SK-N-SH (cell line): Measurements from ENCODE around the gene SH2D4B. TPM values are rescaled to one million over a fixed set of nuclear protein-coding genes. Genes with fewer than 3 reads are reported as not detected.

Experiments
- CTCF ChIA-PET: fragments of 300-600, 350-600 bp; formaldehyde crosslinking; extraction: SDS; loops from one replicate; lab custom pipeline; 2021; lab: Yijun Ruan, JAX
- POLR2A ChIA-PET: fragments of 350-600 bp; sonication (Branson Sonifier 250); formaldehyde crosslinking; extraction: SDS; loops from one replicate; lab custom pipeline; 2020; ENCODE audit warnings: antibody characterized with exemption, inconsistent platforms; lab: Yijun Ruan, JAX
- DNase-seq: peaks from one replicate; pipeline ENCODE4 v3.0.0; 2012
- H2AFZ ChIP-seq: fragments of 200-600 bp; sonication (generic); 2 replicates; pipeline ENCODE4 v1.8.1; 2016; ENCODE audit warnings: antibody characterized with exemption, mild to moderate bottlenecking, low read depth
- H3F3A ChIP-seq: fragments of 200-600 bp; sonication (generic); replicated peaks from 2 replicates; pipeline ENCODE3; 2016; ENCODE audit warnings: antibody characterized with exemption, mild to moderate bottlenecking; ENCODE audit not compliant: insufficient read depth
- H3K27ac ChIP-seq, 2 experiments: fragments of 200-500 bp in 1 of 2; fragments of 200-600 bp in 1 of 2; sonication (Bioruptor generic) in 1 of 2; sonication (generic), shearing (Covaris generic) in 1 of 2; 2 replicates each; pipeline versions ENCODE4 v1.5.1 to v1.6.1; 2014 to 2016; ENCODE audit warnings: low read depth in 2 of 2, inconsistent platforms in 1 of 2, low read length in 1 of 2, mild to moderate bottlenecking in 1 of 2, mixed read lengths in 1 of 2
- H3K27me3 ChIP-seq: fragments of 200-600 bp; sonication (generic), shearing (Covaris generic); 2 replicates; pipeline ENCODE4 v1.6.1; 2016; ENCODE audit warnings: mixed run types; ENCODE audit not compliant: insufficient read depth
- H3K36me3 ChIP-seq, 2 experiments: fragments of 200-500 bp in 1 of 2; fragments of 200-600 bp in 1 of 2; sonication (Bioruptor generic) in 1 of 2; sonication (generic) in 1 of 2; replicated peaks in 1 of 2; 2 replicates each; pipeline versions ENCODE3 to v1.5.1; 2014 to 2016; ENCODE audit warnings: low read length in 1 of 2, mild to moderate bottlenecking in 1 of 2; ENCODE audit not compliant: insufficient read depth in 2 of 2, control insufficient read depth in 1 of 2
- H3K4me1 ChIP-seq, 2 experiments: fragments of 200-500 bp in 1 of 2; fragments of 200-600 bp in 1 of 2; sonication (Bioruptor generic) in 1 of 2; sonication (generic), shearing (Covaris generic) in 1 of 2; 2 replicates each; pipeline versions ENCODE4 v1.5.1 to v1.6.1; 2014 to 2016; ENCODE audit warnings: low read depth in 1 of 2, low read length in 1 of 2, mixed run types in 1 of 2; ENCODE audit not compliant: insufficient read depth in 2 of 2, control insufficient read depth in 1 of 2
- H3K4me2 ChIP-seq: fragments of 200-600 bp; sonication (generic), shearing (Covaris generic); 2 replicates; pipeline ENCODE4 v1.6.1; 2017; ENCODE audit warnings: mixed run types
- H3K4me3 ChIP-seq, 2 experiments: fragments of 200-500 bp in 1 of 2; fragments of 200-600 bp in 1 of 2; sonication (Bioruptor generic) in 1 of 2; sonication (generic), shearing (Covaris generic) in 1 of 2; 2 replicates each; pipeline versions ENCODE4 v1.5.1 to v1.8.1; 2014 to 2016; ENCODE audit warnings: low read depth in 2 of 2, inconsistent platforms in 1 of 2, low read length in 1 of 2, mild to moderate bottlenecking in 1 of 2, mixed read lengths in 1 of 2, moderate library complexity in 1 of 2
- H3K79me2 ChIP-seq: fragments of 200-600 bp; sonication (generic); 2 replicates; pipeline ENCODE4 v1.8.1; 2017; ENCODE audit warnings: mild to moderate bottlenecking; ENCODE audit not compliant: insufficient read depth
- H3K9ac ChIP-seq: fragments of 200-600 bp; sonication (generic); 2 replicates; pipeline ENCODE4 v1.6.1; 2017; ENCODE audit warnings: mixed run types
- H3K9me2 ChIP-seq: fragments of 200-600 bp; sonication (generic); 2 replicates; pipeline ENCODE4 v1.6.1; 2017; ENCODE audit warnings: mixed run types
- H3K9me3 ChIP-seq: fragments of 200-600 bp; sonication (generic); 2 replicates; pipeline ENCODE4 v1.6.1; 2017; ENCODE audit warnings: mixed run types, mild to moderate bottlenecking, moderate library complexity
- H4K20me1 ChIP-seq: fragments of 200-600 bp; sonication (generic); 2 replicates; pipeline ENCODE4 v1.6.1; 2017; ENCODE audit warnings: mild to moderate bottlenecking, mixed run types; ENCODE audit not compliant: insufficient read depth
- ELF1 ChIP-seq: IDR thresholded peaks from 2 replicates; pipeline ENCODE4 v1.4.0; 2012
- EP300 ChIP-seq, 2 experiments: IDR thresholded peaks; 2 replicates each; pipeline versions ENCODE4 v1.4.0 to v1.6.1; 2012; ENCODE audit warnings: borderline replicate concordance in 1 of 2, low read depth in 1 of 2, low read length in 1 of 2
- EZH2phosphoT487 ChIP-seq: fragments of 200-600 bp; sonication (generic); IDR thresholded peaks from 2 replicates; pipeline ENCODE4 v1.6.1; 2017; ENCODE audit warnings: low read depth, mixed run types, mild to moderate bottlenecking, antibody characterized with exemption, moderate library complexity, borderline replicate concordance
- FOSL2 ChIP-seq: IDR thresholded peaks from 2 replicates; pipeline ENCODE4 v1.4.0; 2012; ENCODE audit warnings: low read depth, mild to moderate bottlenecking, moderate library complexity, borderline replicate concordance
- FOXM1 ChIP-seq: IDR thresholded peaks from 2 replicates; pipeline ENCODE4 v1.4.0; 2012; ENCODE audit warnings: low read depth, mild to moderate bottlenecking
- GABPA ChIP-seq: IDR thresholded peaks from 2 replicates; pipeline ENCODE4 v1.4.0; 2012; ENCODE audit warnings: low read depth, mild to moderate bottlenecking
- MAX ChIP-seq: IDR thresholded peaks from 2 replicates; pipeline ENCODE4 v1.4.0; 2012; ENCODE audit warnings: low read depth
- NFIC ChIP-seq: IDR thresholded peaks from 2 replicates; pipeline ENCODE4 v1.4.0; 2012; ENCODE audit warnings: borderline replicate concordance
- POLR2AphosphoS5 ChIP-seq: IDR thresholded peaks from 2 replicates; pipeline ENCODE4 v1.6.1; 2012; ENCODE audit warnings: low read depth, low read length
- RAD21 ChIP-seq: IDR thresholded peaks from 2 replicates; pipeline ENCODE4 v1.6.1; 2012; ENCODE audit warnings: mild to moderate bottlenecking, low read length
- REST ChIP-seq: IDR thresholded peaks from 2 replicates; pipeline ENCODE4 v1.6.1; 2012; ENCODE audit warnings: mild to moderate bottlenecking, low read depth, low read length, moderate library complexity
- RXRA ChIP-seq: IDR thresholded peaks from 2 replicates; pipeline ENCODE4 v1.4.0; 2012; ENCODE audit warnings: low read depth, mild to moderate bottlenecking, borderline replicate concordance
- TCF12 ChIP-seq: IDR thresholded peaks from 2 replicates; pipeline ENCODE4 v1.4.0; 2012
- TEAD4 ChIP-seq: IDR thresholded peaks from 2 replicates; pipeline ENCODE4 v1.4.0; 2012; ENCODE audit warnings: mild to moderate bottlenecking, borderline replicate concordance; ENCODE audit not compliant: insufficient read depth
- USF2 ChIP-seq: fragments of 150-350 bp; IDR thresholded peaks from 2 replicates; pipeline ENCODE4 v1.6.1; 2017; ENCODE audit warnings: antibody characterized with exemption, low read length, low read depth, borderline replicate concordance
- WGBS: methylation state at CpG from one replicate; pipeline ENCODE4 v1.1.6; 2017; ENCODE audit warnings: low lambda C conversion rate; 5-methylcytosine and 5-hydroxymethylcytosine counted together
- polyA plus RNA-seq, 3 experiments: library from polyadenylated mRNA; depleted of rRNA; stranded (reverse); fragments of >200 nt; gene quantifications; 2 replicates each; pipeline ENCODE4 v1.2.3, GENCODE V29; 2012

Gene SH2D4B
- polyA plus RNA-seq, 1 of the 3 experiments (the other 2 are of a cell fraction), result not detected

GRCh38 chr10:80630324-80630723 is 92.6 kb downstream of the SH2D4B start:
- Histone ChIP-seq H3K79me2 (no peaks in the 10 kb centered on the region), H4K20me1 (no peaks in the 10 kb centered on the region), H2AFZ (no peak overlapping the region), H3K36me3 (no peaks in the 10 kb centered on the region), H3K27ac (no peak overlapping the region), H3K9me3 (no peaks in the 10 kb centered on the region), H3F3A (no peaks in the 10 kb centered on the region), H3K4me2 (no peak overlapping the region), H3K9me2 (no peaks in the 10 kb centered on the region), H3K4me1 (peaks cover 0 to 3% of the 10 kb centered on the region in 2 experiments; a peak in 1 of 4 replicates), H3K27me3 (no peaks in the 10 kb centered on the region), H3K4me3 (no peak overlapping the region), H3K9ac (no peak overlapping the region)
- 50% methylated on average over 1 of the region's 1 CpG for WGBS
- no peak for TF ChIP-seq NFIC
- TF ChIP-seq TCF12, result no peak
- TF ChIP-seq USF2, result no peak
- no peak for TF ChIP-seq FOXM1
- no peak for TF ChIP-seq GABPA
- no peak for TF ChIP-seq EZH2phosphoT487
- TF ChIP-seq TEAD4, result no peak
- TF ChIP-seq MAX, result no peak
- no peak for TF ChIP-seq FOSL2
- no peak for TF ChIP-seq EP300 (IDR thresholded peaks at IDR 0.05; ENCODE audit: borderline replicate concordance in 1 of 2, low read depth in 1 of 2, low read length in 1 of 2)
- no peak for TF ChIP-seq RXRA
- ChIA-PET POLR2A (no interaction called here), CTCF (no interaction called here)
- no peak for DNase-seq

- no peak for TF ChIP-seq REST
- no peak for TF ChIP-seq ELF1
- TF ChIP-seq FOSL2, result no peak
- no peak for TF ChIP-seq RAD21
- TF ChIP-seq EZH2phosphoT487, result no peak
- no peak for TF ChIP-seq FOXM1
- TF ChIP-seq POLR2AphosphoS5, result no peak
- H4K20me1 ChIP-seq, result no peaks in the 10 kb centered on the region
- no peaks in the 10 kb centered on the region for H3K9me3 ChIP-seq
- H3K4me1 ChIP-seq, result peaks cover 0 to 3% of the 10 kb centered on the region in 2 experiments; a peak in 1 of 4 replicates
- H2AFZ ChIP-seq, result no peak overlapping the region
- 42% methylated on average over 6 of the region's 7 CpGs for WGBS
- no peaks in the 10 kb centered on the region for H3K79me2 ChIP-seq
- H3K9me2 ChIP-seq, result no peaks in the 10 kb centered on the region
- no peaks in the 10 kb centered on the region for H3F3A ChIP-seq
- no peak overlapping the region for H3K4me3 ChIP-seq
- no peaks in the 10 kb centered on the region for H3K27me3 ChIP-seq
- no peaks in the 10 kb centered on the region for H3K36me3 ChIP-seq
- ChIA-PET CTCF (interaction anchor here (0.6 to 4.1 kb wide), 2 partner anchors 30 to 274 kb away, joined by 3 to 19 read pairs; no protein-coding TSS in a partner anchor), POLR2A (no interaction called here)
- no peak overlapping the region for H3K9ac ChIP-seq
- no peak for DNase-seq
- no peak overlapping the region for H3K27ac ChIP-seq
- no peak overlapping the region for H3K4me2 ChIP-seq
Observed at GRCh38 chr10:80632742-80633141, 95.0 kb downstream of the SH2D4B start.
